ENCODE data around the gene HSPA1A. TPM values are rescaled to one million over a fixed set of nuclear protein-coding genes. Genes with fewer than 3 reads are reported as not detected.

The HSPA1A gene
- polyA plus RNA-seq, 1 donor (not counting 4 experiments of a cell fraction or from before 2014, with no cell fraction given): 110 TPM

- Histone ChIP-seq H3K4me1 (ENCODE audit: control insufficient read depth, extremely low read depth, insufficient read depth, low read length) (no peaks in the 10 kb centered on the region), H3K4me2 (ENCODE audit: control insufficient read depth, extremely low read depth, insufficient read depth, low read depth, low read length) (no peak overlapping the region), H2AFZ (ENCODE audit: control insufficient read depth, low read length) (no peak overlapping the region), H3K9ac (ENCODE audit: control insufficient read depth, extremely low read depth, insufficient read depth, low read length) (no peak overlapping the region), H3K36me3 (ENCODE audit: control insufficient read depth in 2 of 2, extremely low read depth in 1 of 2, insufficient read depth in 2 of 2, low read length in 2 of 2) (peaks cover 4 to 5% of the 10 kb centered on the region in 2 experiments), H3K9me3 (ENCODE audit: control insufficient read depth, low read depth, low read length) (no peaks in the 10 kb centered on the region), H3K27ac (ENCODE audit: control insufficient read depth, insufficient read depth, low read length) (no peak overlapping the region), H3K79me2 (ENCODE audit: control insufficient read depth, insufficient read depth, low read length) (no peaks in the 10 kb centered on the region), H3K9me1 (ENCODE audit: control insufficient read depth, extremely low read depth, insufficient read depth, low read length) (no peaks in the 10 kb centered on the region), H4K20me1 (ENCODE audit: control insufficient read depth, extremely low read depth, insufficient read depth, low read length) (peaks cover 5% of the 10 kb centered on the region), H3K4me3 (ENCODE audit: control insufficient read depth in 2 of 3, extremely low read depth in 1 of 3, insufficient read depth in 2 of 3, low read depth in 1 of 3, low read length in 3 of 3) (no peak overlapping the region), H3K27me3 (ENCODE audit: control insufficient read depth, extremely low read depth, insufficient read depth, low read length) (no peaks in the 10 kb centered on the region)
- dilution Hi-C loops (cut with MboI; ENCODE audit: extremely low pct_ligation_motif_present, low sequenced_read_pairs): no loop called here
- TF ChIP-seq CTCF (optimal IDR thresholded peaks at IDR 0.05 in 1 of 3, IDR thresholded peaks at IDR 0.05 in 1 of 3, conservative IDR thresholded peaks at IDR 0.05 in 1 of 3; ENCODE audit: extremely low read depth in 1 of 3, insufficient read depth in 2 of 3, low read length in 3 of 3): no peak
- TF ChIP-seq EZH2 (IDR thresholded peaks at IDR 0.05; ENCODE audit: low read length): no peak
- FAIRE-seq (no peak), DNase-seq (ENCODE audit: low read depth, low spot score) (no peak)
These were observed 29.2 kb downstream of the HSPA1A start for GRCh38 chr6:31844507-31844906.

GRCh38 chr6:31847276-31847978 is 32.1 kb downstream of the HSPA1A start:
- no peak for FAIRE-seq
- dilution Hi-C loops (cut with MboI; ENCODE audit: extremely low pct_ligation_motif_present, low sequenced_read_pairs): no loop called here
- TF ChIP-seq CTCF (optimal IDR thresholded peaks at IDR 0.05 in 1 of 3, IDR thresholded peaks at IDR 0.05 in 1 of 3, conservative IDR thresholded peaks at IDR 0.05 in 1 of 3; ENCODE audit: extremely low read depth in 1 of 3, insufficient read depth in 2 of 3, low read length in 3 of 3) (no peak), EZH2 (IDR thresholded peaks at IDR 0.05; ENCODE audit: low read length) (no peak)

More at GRCh38 chr6:31847276-31847978, 32.1 kb downstream of the HSPA1A start:
- H3K4me3 ChIP-seq (ENCODE audit: control insufficient read depth in 2 of 3, extremely low read depth in 1 of 3, insufficient read depth in 2 of 3, low read depth in 1 of 3, low read length in 3 of 3): no peak overlapping the region
- H3K79me2 ChIP-seq (ENCODE audit: control insufficient read depth, insufficient read depth, low read length): no peaks in the 10 kb centered on the region
- no peak overlapping the region for H3K27ac ChIP-seq (ENCODE audit: control insufficient read depth, insufficient read depth, low read length)
- H3K4me1 ChIP-seq (ENCODE audit: control insufficient read depth, extremely low read depth, insufficient read depth, low read length): no peaks in the 10 kb centered on the region
- H3K9me1 ChIP-seq (ENCODE audit: control insufficient read depth, extremely low read depth, insufficient read depth, low read length): no peaks in the 10 kb centered on the region
- H2AFZ ChIP-seq (ENCODE audit: control insufficient read depth, low read length): no peak overlapping the region
- H3K9ac ChIP-seq (ENCODE audit: control insufficient read depth, extremely low read depth, insufficient read depth, low read length): no peak overlapping the region
- no peaks in the 10 kb centered on the region for H3K27me3 ChIP-seq (ENCODE audit: control insufficient read depth, extremely low read depth, insufficient read depth, low read length)
- no peaks in the 10 kb centered on the region for H3K9me3 ChIP-seq (ENCODE audit: control insufficient read depth, low read depth, low read length)
- no peaks in the 10 kb centered on the region for H3K36me3 ChIP-seq (ENCODE audit: control insufficient read depth in 2 of 2, extremely low read depth in 1 of 2, insufficient read depth in 2 of 2, low read length in 2 of 2)
- H3K4me2 ChIP-seq (ENCODE audit: control insufficient read depth, extremely low read depth, insufficient read depth, low read depth, low read length): no peak overlapping the region
- no peaks in the 10 kb centered on the region for H4K20me1 ChIP-seq (ENCODE audit: control insufficient read depth, extremely low read depth, insufficient read depth, low read length)
- no peak for DNase-seq (ENCODE audit: low read depth, low spot score)
